Spinal cord (tissue), 10 donors: ENCODE measurements around the gene HDAC4. TPM values are rescaled to one million over a fixed set of nuclear protein-coding genes. Genes with fewer than 3 reads are reported as not detected.

ENCODE experiments used
- DNase-seq, 6 donors: peaks; one replicate each; pipeline versions ENCODE4 v3.0.0 to v3.0.0-alpha.2; 2013 to 2015; ENCODE audit warnings: low spot score in 6 of 6, low read depth in 4 of 6
- H3K27ac ChIP-seq: one replicate; pipeline ENCODE4 v1.5.1; 2013; ENCODE audit warnings: low read depth, low read length, control low read depth
- H3K27me3 ChIP-seq: one replicate; pipeline ENCODE4 v1.6.1; 2013; ENCODE audit warnings: low read length; ENCODE audit not compliant: control insufficient read depth, insufficient read depth
- H3K36me3 ChIP-seq: one replicate; pipeline ENCODE4 v1.6.1; 2013; ENCODE audit warnings: low read length; ENCODE audit not compliant: control insufficient read depth, insufficient read depth
- H3K4me1 ChIP-seq: one replicate; pipeline ENCODE4 v1.6.1; 2013; ENCODE audit warnings: low read length; ENCODE audit not compliant: control insufficient read depth, insufficient read depth
- H3K4me3 ChIP-seq: one replicate; pipeline ENCODE4 v1.5.1; 2013; ENCODE audit warnings: low read depth, low read length, control low read depth
- H3K9me3 ChIP-seq: one replicate; pipeline ENCODE4 v1.6.1; 2013; ENCODE audit warnings: low read length; ENCODE audit not compliant: control insufficient read depth, insufficient read depth
- WGBS: methylation state at CpG from one replicate; pipeline ENCODE4 v1.1.5; 2013; ENCODE audit warnings: missing lambda C conversion rate; ENCODE audit not compliant: insufficient coverage; 5-methylcytosine and 5-hydroxymethylcytosine counted together
- polyA plus RNA-seq, 2 donors: library from polyadenylated mRNA; unstranded; fragments of 120-200 nt; gene quantifications; one replicate each; pipeline ENCODE4 v1.2.1, GENCODE V29; 2013; ENCODE audit not compliant: insufficient read length in 2 of 2
- total RNA-seq, 2 donors: library from RNA; depleted of rRNA in 1 of 2; stranded (reverse); fragments of 120-200 nt in 1 of 2; fragments of >200 nt in 1 of 2; gene quantifications; one replicate each; pipeline versions ENCODE4 v1.2.3 to v1.2.4, GENCODE V29; 2013 to 2014
- donor health status: healthy.

The HDAC4 gene
- total and polyA plus RNA-seq, 4 donors, result 20.7 to 35.3 (median 25.4) TPM

- H3K9me3 ChIP-seq, result no peaks in the 10 kb centered on the region
Measured at GRCh38 chr2:239101807-239102206, 299.0 kb downstream of the HDAC4 start.

GRCh38 chr2:239101071-239101470, 299.7 kb downstream of the HDAC4 start:
- peaks cover 17% of the 10 kb centered on the region for H3K4me1 ChIP-seq
- peaks cover 91% of the 10 kb centered on the region for H3K36me3 ChIP-seq
- 97% methylated on average over 15 of the region's 15 CpGs for WGBS
- H3K27ac ChIP-seq, result no peak overlapping the region
- no peaks in the 10 kb centered on the region for H3K27me3 ChIP-seq
- H3K4me3 ChIP-seq, result no peak overlapping the region
- DNase-seq, result no peak
- no peaks in the 10 kb centered on the region for H3K9me3 ChIP-seq

More at GRCh38 chr2:239101807-239102206, 299.0 kb downstream of the HDAC4 start:
- H3K27ac ChIP-seq, result no peak overlapping the region
- peaks cover 14% of the 10 kb centered on the region for H3K4me1 ChIP-seq
- WGBS, result 97% methylated on average over 24 of the region's 24 CpGs
- no peaks in the 10 kb centered on the region for H3K27me3 ChIP-seq
- no peak for DNase-seq
- no peak overlapping the region for H3K4me3 ChIP-seq
- H3K36me3 ChIP-seq, result peaks cover 94% of the 10 kb centered on the region

DNA sequence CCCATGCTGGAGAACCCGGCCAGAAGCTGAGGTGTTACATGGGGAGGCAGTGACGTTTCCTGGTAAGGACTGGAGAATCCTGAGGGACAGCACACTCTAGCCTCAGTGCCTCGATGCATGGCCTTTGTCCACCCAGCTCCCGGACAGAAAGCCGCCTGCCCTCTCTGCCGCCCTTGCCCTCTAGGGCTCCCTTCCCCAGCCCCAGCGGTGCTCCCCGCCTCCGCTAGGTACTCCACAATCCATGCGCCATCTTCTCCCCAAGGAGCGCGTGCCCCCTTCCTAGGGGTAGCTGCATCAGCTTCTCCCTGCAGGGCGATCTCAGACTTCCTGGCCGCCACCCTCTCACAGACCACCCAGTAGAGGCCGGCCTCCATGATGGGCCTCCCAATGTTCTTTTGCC, 301.3 kb downstream of the HDAC4 start:
- Histone ChIP-seq H3K9me3 (no peaks in the 10 kb centered on the region), H3K4me3 (no peak overlapping the region), H3K27me3 (no peaks in the 10 kb centered on the region), H3K4me1 (peaks cover 30% of the 10 kb centered on the region), H3K36me3 (peaks cover 91% of the 10 kb centered on the region), H3K27ac (no peak overlapping the region)
- DNase-seq, result no peak
- WGBS, result 95% methylated on average over 14 of the region's 15 CpGs

DNA sequence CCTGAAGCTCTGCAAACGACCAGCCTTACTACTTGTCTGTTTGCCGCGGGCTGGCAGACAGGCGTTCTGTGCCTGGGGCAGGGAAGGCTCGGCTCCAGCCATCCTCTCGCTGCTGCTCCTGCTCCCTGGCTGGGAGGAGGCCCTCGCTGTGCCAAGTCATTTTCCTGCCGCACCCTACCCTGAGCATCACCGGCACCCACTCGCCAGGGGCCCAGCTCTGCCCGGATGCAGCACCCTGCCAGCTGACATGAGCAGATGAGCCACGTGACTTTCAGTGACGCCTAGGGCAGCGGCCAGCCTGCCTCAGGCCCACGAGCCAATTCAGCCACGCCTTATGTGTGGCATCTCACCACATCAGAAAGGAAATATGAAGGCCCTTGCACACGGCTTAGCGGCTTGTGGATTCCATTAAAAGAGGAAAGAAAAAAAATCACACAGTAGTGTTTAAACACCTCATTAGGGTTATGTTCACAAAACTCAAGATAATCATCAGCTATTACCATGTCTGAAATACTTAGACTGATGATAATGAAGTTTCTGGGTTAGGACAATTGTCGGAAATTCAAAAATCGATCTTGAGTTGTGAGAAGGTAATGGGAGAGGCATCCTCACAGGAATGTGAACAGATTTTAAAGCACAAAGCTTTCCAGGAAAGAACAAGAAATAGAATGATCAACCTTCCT, 302.4 kb downstream of the HDAC4 start:
- peaks cover 89% of the 10 kb centered on the region for H3K36me3 ChIP-seq
- H3K4me1 ChIP-seq, result peaks cover 28% of the 10 kb centered on the region
- H3K27ac ChIP-seq, result no peak overlapping the region
- H3K9me3 ChIP-seq, result no peaks in the 10 kb centered on the region
- 82% methylated on average over 16 of the region's 20 CpGs for WGBS
- H3K27me3 ChIP-seq, result no peaks in the 10 kb centered on the region
- H3K4me3 ChIP-seq, result no peak overlapping the region
- no peak for DNase-seq

DNA sequence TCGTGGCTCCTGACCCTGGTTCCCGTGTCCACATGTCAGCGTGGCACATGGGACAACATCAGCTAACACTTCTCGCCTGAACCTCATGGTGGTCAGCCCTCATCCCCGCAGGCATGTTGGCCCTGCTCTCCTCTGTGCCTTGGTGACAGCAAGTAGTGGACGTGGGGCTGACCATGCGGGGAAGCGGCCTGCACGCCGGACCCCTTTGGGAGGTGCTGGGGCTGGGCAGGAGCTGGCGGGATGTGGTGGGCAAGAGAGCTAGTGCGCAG, 303.5 kb downstream of the HDAC4 start:
- Histone ChIP-seq H3K27ac (no peak overlapping the region), H3K27me3 (no peaks in the 10 kb centered on the region), H3K36me3 (peaks cover 90% of the 10 kb centered on the region), H3K9me3 (no peaks in the 10 kb centered on the region), H3K4me1 (peaks cover 35% of the 10 kb centered on the region), H3K4me3 (no peak overlapping the region)
- 97% methylated on average over 6 of the region's 12 CpGs for WGBS
- no peak for DNase-seq

DNA sequence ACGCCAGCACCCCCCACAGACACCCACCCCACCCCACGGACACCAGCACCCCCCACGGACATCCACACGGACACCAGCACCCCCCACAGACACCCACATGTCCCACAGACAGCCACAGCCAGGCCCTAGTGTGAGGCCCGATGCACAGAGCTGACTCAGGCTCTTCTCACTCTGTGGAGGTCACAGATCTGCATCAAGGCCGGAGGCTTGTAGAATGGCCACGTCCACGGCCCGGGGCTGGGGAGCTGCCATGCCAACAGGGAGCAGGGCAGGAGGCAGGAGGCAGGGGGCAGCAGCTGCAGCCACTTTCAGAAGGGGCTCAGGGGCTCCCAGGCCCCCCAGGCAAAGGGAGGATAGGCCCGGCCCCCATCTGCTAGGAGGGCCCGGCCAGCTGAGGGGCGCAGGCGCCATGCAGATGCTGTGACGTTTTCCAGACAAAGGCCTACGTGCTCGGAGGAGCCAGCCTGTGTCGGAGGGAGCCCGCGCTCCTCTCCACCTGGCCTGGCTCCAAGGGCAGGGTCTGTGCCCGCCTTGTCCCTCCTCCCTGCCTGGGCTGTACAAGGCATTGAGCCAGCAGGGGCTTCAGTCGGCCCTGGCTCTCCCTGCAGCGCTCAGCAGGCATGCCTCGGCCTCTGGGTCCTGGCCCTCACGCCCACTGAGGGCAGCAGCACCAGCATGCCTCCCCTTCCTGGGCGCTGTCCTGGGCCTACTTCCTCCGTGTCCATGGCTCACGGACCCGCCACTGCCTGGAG, 304.0 kb downstream of the HDAC4 start:
- Histone ChIP-seq H3K4me3 (no peak overlapping the region), H3K27ac (no peak overlapping the region), H3K9me3 (no peaks in the 10 kb centered on the region), H3K4me1 (peaks cover 35% of the 10 kb centered on the region), H3K36me3 (peaks cover 90% of the 10 kb centered on the region), H3K27me3 (no peaks in the 10 kb centered on the region)
- peak in 4 of 6 donors; percentile 23 to 78 (median 49) for DNase-seq
- 59% methylated on average over 24 of the region's 28 CpGs for WGBS

GRCh38 chr2:239095460-239096081, 305.2 kb downstream of the HDAC4 start:
- Histone ChIP-seq H3K9me3 (no peaks in the 10 kb centered on the region), H3K27me3 (no peaks in the 10 kb centered on the region), H3K4me1 (peaks cover 38% of the 10 kb centered on the region), H3K27ac (no peak overlapping the region), H3K4me3 (no peak overlapping the region), H3K36me3 (peaks cover 88% of the 10 kb centered on the region)
- 80% methylated on average over 20 of the region's 20 CpGs for WGBS
- no peak for DNase-seq

DNA sequence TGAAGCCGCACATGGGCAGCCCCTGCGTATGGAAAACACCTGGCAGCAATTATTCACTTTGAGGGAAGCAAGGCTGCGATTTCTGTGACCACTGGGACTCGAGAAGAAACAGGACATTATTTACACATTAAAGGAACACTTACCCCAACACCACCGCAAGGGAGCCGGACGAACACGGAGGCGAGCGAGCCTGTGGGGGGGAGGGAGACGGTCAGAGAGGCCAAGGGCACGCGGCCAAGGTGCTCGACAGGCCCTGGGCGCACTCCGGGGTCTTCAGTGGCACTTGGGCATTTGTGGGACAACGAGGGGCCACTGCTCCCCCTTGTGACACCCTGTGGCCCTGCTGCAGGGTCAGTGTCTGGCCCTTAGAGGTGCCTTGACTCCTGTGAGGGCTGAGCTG, 306.0 kb downstream of the HDAC4 start:
- Histone ChIP-seq H3K27ac (no peak overlapping the region), H3K4me3 (no peak overlapping the region), H3K36me3 (peaks cover 83% of the 10 kb centered on the region), H3K4me1 (peaks cover 38% of the 10 kb centered on the region), H3K27me3 (no peaks in the 10 kb centered on the region), H3K9me3 (no peaks in the 10 kb centered on the region)
- DNase-seq, result no peak
- WGBS, result 77% methylated on average over 11 of the region's 17 CpGs

GRCh38 chr2:239093952-239094351, 306.9 kb downstream of the HDAC4 start:
- H3K27ac ChIP-seq, result no peak overlapping the region
- H3K36me3 ChIP-seq, result peaks cover 77% of the 10 kb centered on the region

More at GRCh38 chr2:239093952-239094351, 306.9 kb downstream of the HDAC4 start:
- no peaks in the 10 kb centered on the region for H3K27me3 ChIP-seq
- H3K4me1 ChIP-seq, result peaks cover 38% of the 10 kb centered on the region
- WGBS, result 76% methylated on average over 13 of the region's 17 CpGs
- DNase-seq, result no peak
- H3K9me3 ChIP-seq, result no peaks in the 10 kb centered on the region
- H3K4me3 ChIP-seq, result no peak overlapping the region
